Panc1 (cell line): Measurements from ENCODE around the gene ATP5F1D. TPM values are rescaled to one million over a fixed set of nuclear protein-coding genes. Genes with fewer than 3 reads are reported as not detected.

Source experiments
- ATAC-seq: fragments of 200-7000 bp; cut with Tn5 transposase; 2 replicates; pipeline ENCODE4 v1.9.1; 2020; ENCODE audit warnings: mild to moderate bottlenecking, moderate library complexity
- BruUV-seq: library from RNA; stranded (reverse); fragments of 400-500 nt; replicated peaks from 2 replicates; lab custom pipeline; 2021; lab: Mats Ljungman, UMichigan
- CTCF ChIA-PET: fragments of 300-600 bp; sonication (Branson Sonifier 250); formaldehyde crosslinking; loops from one replicate; lab custom pipeline; 2022; ENCODE audit warnings: antibody characterized with exemption; lab: Charles Lee
- POLR2A ChIA-PET: fragments of 300-600 bp; sonication (Branson Sonifier 250); formaldehyde crosslinking; loops from one replicate; lab custom pipeline; 2022; ENCODE audit warnings: antibody characterized with exemption; lab: Charles Lee
- DNase-seq: peaks from one replicate; pipeline ENCODE4 v3.0.0-alpha.2; 2010; ENCODE audit warnings: low read depth, low spot score
- H3K27ac ChIP-seq: 2 replicates; pipeline ENCODE4 v1.5.1; 2011; ENCODE audit warnings: mild to moderate bottlenecking, low read length, inconsistent platforms
- H3K27me3 ChIP-seq: fragments of 200-500 bp; sonication (Bioruptor generic); 2 replicates; pipeline ENCODE4 v1.6.0; 2014; ENCODE audit warnings: low read length, inconsistent platforms; ENCODE audit not compliant: control insufficient read depth, insufficient read depth
- H3K36me3 ChIP-seq: fragments of 200-500 bp; sonication (Bioruptor generic); 2 replicates; pipeline ENCODE4 v1.5.1; 2014; ENCODE audit warnings: inconsistent platforms, mild to moderate bottlenecking, low read length, moderate library complexity; ENCODE audit not compliant: control insufficient read depth, insufficient read depth
- H3K4me1 ChIP-seq: 2 replicates; pipeline ENCODE4 v1.5.1; 2011; ENCODE audit warnings: inconsistent platforms, mild to moderate bottlenecking, low read length, moderate library complexity; ENCODE audit not compliant: control insufficient read depth, insufficient read depth
- H3K4me3 ChIP-seq, 2 experiments: 2 replicates each; pipeline ENCODE4 v1.5.1; 2011 to 2012; ENCODE audit warnings: low read depth in 2 of 2, low read length in 2 of 2, mild to moderate bottlenecking in 2 of 2, inconsistent platforms in 1 of 2, moderate library complexity in 1 of 2
- H3K9me3 ChIP-seq: fragments of 200-500 bp; sonication (Bioruptor generic); 2 replicates; pipeline ENCODE4 v1.5.1; 2014; ENCODE audit warnings: low read depth, mild to moderate bottlenecking, inconsistent platforms, low read length, moderate library complexity; ENCODE audit not compliant: control insufficient read depth, insufficient read depth
- POLR2AphosphoS5 ChIP-seq: IDR thresholded peaks from 2 replicates; pipeline ENCODE4 v1.6.1; 2012; ENCODE audit warnings: mild to moderate bottlenecking, low read depth, low read length, moderate library complexity
- SIN3A ChIP-seq: IDR thresholded peaks from 2 replicates; pipeline ENCODE4 v1.6.1; 2012; ENCODE audit warnings: low read depth, mild to moderate bottlenecking, low read length, moderate library complexity, borderline replicate concordance; ENCODE audit not compliant: insufficient read depth
- TCF7L2 ChIP-seq: IDR thresholded peaks from 2 replicates; pipeline ENCODE4 v1.6.1; 2011; ENCODE audit warnings: mild to moderate bottlenecking, low read depth, low read length, inconsistent platforms
- in situ Hi-C: cut with HindIII; loops from 2 replicates; pipeline ENCODE4 v1.10.0; 2016; ENCODE audit warnings: low sequenced_read_pairs, low pct_unique_long_range_greater_than_20kb
- intact Hi-C: fragments of 100-400 bp; cut with micrococcal nuclease; formaldehyde crosslinking; loops from one replicate; pipeline ENCODE4 v1.10.0; 2022; ENCODE audit not compliant: unreplicated experiment
- total RNA-seq: library from RNA; stranded (reverse); gene quantifications from one replicate; pipeline ENCODE4 v1.2.1, GENCODE V29; 2021; ENCODE audit not compliant: unreplicated experiment
- TF ChIP-seq, protein P1 (sequence below): fragments of 450-650 bp; IDR thresholded peaks from 2 replicates; pipeline ENCODE4 v1.5.1; 2017; ENCODE audit warnings: mild to moderate bottlenecking
- TF ChIP-seq, protein P2 (sequence below), 2 experiments: IDR thresholded peaks; 2 replicates each; pipeline ENCODE4 v1.6.1; 2011 to 2012; ENCODE audit warnings: low read depth in 2 of 2, control low read depth in 1 of 2, low read length in 1 of 2, mild to moderate bottlenecking in 1 of 2, moderate library complexity in 1 of 2; ENCODE audit not compliant: insufficient read depth in 1 of 2

The ATP5F1D gene
- total RNA-seq, 1 experiment from 2014 or later = 218 TPM

DNA sequence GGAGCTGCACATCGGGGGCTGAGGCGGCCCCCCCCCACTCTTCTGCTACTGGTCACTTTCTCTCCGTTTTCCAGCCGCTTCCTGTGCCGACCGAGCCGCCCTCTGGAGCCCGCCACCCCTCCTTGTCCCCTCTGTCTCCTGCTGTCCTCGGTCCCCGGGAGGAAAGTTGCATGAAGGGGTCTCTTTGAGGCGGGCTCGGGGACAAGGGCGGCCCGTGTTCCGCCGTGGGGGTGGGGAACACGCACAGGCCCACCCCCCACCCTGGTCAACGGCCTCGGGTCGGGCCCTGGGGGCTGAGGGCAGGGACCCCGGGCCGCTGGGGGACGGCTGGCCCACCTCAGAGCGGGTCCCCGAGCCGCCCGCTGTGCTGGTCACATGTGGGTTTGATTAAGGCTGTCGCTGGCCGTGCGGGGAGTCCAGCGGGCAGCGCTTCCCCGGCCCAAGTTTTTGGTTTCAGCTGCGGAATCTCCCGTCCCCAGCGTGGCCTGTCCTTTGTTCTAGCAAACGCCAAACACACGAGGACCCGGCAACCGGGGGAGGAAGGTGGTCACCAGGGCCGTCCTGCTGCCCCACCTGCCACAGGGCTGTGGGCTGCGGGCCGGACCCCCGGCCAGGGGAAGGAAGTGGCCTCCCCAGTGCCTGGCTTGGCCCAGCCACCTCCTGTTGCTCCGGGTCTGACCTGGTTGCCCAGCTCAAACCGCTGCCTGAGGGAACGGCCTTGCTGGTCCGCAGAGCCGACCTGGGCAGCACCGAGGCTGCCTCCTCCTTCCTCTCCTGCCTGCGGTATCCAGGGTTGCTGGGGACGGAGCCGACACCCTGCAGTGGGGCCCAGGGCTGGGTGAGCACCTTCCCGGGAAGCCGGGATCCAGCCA is 46.0 kb downstream of the ATP5F1D start:
- BruUV-seq = no TSS peak
- CTCF ChIA-PET = no interaction called here
- no peak for DNase-seq
- in situ Hi-C loops = no loop called here
- H3K4me1 ChIP-seq = peaks cover 16% of the 10 kb centered on the region
- no peaks in the 10 kb centered on the region for H3K27me3 ChIP-seq
- peak overlapping the region in 1 of 2 experiments; percentile 42; a peak in 1 of 4 replicates for H3K4me3 ChIP-seq
- H3K36me3 ChIP-seq = no peaks in the 10 kb centered on the region
- TF ChIP-seq POLR2AphosphoS5 (no peak), TCF7L2 (no peak), SIN3A (no peak)
- TF ChIP-seq, protein P1, sequence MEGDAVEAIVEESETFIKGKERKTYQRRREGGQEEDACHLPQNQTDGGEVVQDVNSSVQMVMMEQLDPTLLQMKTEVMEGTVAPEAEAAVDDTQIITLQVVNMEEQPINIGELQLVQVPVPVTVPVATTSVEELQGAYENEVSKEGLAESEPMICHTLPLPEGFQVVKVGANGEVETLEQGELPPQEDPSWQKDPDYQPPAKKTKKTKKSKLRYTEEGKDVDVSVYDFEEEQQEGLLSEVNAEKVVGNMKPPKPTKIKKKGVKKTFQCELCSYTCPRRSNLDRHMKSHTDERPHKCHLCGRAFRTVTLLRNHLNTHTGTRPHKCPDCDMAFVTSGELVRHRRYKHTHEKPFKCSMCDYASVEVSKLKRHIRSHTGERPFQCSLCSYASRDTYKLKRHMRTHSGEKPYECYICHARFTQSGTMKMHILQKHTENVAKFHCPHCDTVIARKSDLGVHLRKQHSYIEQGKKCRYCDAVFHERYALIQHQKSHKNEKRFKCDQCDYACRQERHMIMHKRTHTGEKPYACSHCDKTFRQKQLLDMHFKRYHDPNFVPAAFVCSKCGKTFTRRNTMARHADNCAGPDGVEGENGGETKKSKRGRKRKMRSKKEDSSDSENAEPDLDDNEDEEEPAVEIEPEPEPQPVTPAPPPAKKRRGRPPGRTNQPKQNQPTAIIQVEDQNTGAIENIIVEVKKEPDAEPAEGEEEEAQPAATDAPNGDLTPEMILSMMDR = no peak
- TF ChIP-seq, protein P2, sequence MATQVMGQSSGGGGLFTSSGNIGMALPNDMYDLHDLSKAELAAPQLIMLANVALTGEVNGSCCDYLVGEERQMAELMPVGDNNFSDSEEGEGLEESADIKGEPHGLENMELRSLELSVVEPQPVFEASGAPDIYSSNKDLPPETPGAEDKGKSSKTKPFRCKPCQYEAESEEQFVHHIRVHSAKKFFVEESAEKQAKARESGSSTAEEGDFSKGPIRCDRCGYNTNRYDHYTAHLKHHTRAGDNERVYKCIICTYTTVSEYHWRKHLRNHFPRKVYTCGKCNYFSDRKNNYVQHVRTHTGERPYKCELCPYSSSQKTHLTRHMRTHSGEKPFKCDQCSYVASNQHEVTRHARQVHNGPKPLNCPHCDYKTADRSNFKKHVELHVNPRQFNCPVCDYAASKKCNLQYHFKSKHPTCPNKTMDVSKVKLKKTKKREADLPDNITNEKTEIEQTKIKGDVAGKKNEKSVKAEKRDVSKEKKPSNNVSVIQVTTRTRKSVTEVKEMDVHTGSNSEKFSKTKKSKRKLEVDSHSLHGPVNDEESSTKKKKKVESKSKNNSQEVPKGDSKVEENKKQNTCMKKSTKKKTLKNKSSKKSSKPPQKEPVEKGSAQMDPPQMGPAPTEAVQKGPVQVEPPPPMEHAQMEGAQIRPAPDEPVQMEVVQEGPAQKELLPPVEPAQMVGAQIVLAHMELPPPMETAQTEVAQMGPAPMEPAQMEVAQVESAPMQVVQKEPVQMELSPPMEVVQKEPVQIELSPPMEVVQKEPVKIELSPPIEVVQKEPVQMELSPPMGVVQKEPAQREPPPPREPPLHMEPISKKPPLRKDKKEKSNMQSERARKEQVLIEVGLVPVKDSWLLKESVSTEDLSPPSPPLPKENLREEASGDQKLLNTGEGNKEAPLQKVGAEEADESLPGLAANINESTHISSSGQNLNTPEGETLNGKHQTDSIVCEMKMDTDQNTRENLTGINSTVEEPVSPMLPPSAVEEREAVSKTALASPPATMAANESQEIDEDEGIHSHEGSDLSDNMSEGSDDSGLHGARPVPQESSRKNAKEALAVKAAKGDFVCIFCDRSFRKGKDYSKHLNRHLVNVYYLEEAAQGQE (IDR thresholded peaks at IDR 0.05; ENCODE audit: insufficient read depth in 1 of 2, low read depth in 2 of 2, low read length in 1 of 2) = no peak
- no peak overlapping the region for H3K27ac ChIP-seq
- POLR2A ChIA-PET = interaction anchor here (0.6 kb wide), 1 partner anchor 18 kb away, joined by 22 read pairs; no protein-coding TSS in a partner anchor
- peak; percentile 67 for ATAC-seq
- H3K9me3 ChIP-seq = no peaks in the 10 kb centered on the region
- intact Hi-C loops = no loop called here

DNA sequence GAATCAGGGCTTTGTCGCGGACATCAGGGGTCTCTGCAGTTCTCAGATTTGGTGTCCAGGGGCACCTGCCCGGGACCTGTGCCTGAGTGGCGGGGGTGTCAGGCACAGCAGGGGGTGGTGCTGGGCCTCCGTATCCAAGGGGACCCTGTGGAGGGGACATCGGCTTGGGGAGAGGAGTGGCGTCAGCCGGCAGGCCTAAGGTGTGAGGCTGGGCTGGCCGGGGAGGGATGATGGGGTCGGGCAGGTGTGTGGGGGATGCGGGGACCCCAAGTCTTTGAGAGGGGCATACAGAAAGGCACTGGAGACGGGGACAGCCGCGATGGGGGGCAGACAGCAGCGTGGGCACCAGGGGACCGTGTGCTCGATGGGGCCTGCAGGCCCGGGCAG is 46.7 kb downstream of the ATP5F1D start:
- in situ Hi-C loops (no loop called here), intact Hi-C loops (no loop called here)
- DNase-seq (no peak), ATAC-seq (no peak)
- TF ChIP-seq SIN3A (no peak), POLR2AphosphoS5 (no peak), TCF7L2 (no peak)
- TF ChIP-seq, protein P2 (IDR thresholded peaks at IDR 0.05; ENCODE audit: insufficient read depth in 1 of 2, low read depth in 2 of 2, low read length in 1 of 2) = no peak
- TF ChIP-seq, protein P1 = no peak
- no TSS peak for BruUV-seq
- no peaks in the 10 kb centered on the region for H3K27me3 ChIP-seq
- H3K9me3 ChIP-seq = no peaks in the 10 kb centered on the region
- no peak overlapping the region for H3K27ac ChIP-seq
- H3K4me1 ChIP-seq = peaks cover 16% of the 10 kb centered on the region
- no peak overlapping the region for H3K4me3 ChIP-seq
- H3K36me3 ChIP-seq = no peaks in the 10 kb centered on the region
- POLR2A ChIA-PET = no interaction called here
- CTCF ChIA-PET = no interaction called here
